ENCODE measurements around the gene COL5A1. TPM values are rescaled to one million over a fixed set of nuclear protein-coding genes. Genes with fewer than 3 reads are reported as not detected.

COL5A1 gene
- total RNA-seq, 4 donors from 2014 or later = 4.0 to 12.8 (median 6.3) TPM

GRCh38 chr9:134619983-134620661 lies 21.5 kb upstream of the COL5A1 start:
- Histone ChIP-seq H3K4me1 (peaks cover 0 to 9% (median 0%) of the 10 kb centered on the region in 3 donors), H3K27me3 (peaks cover 0 to 68% (median 0%) of the 10 kb centered on the region in 4 donors), H3K27ac (no peak overlapping the region), H3K9me3 (no peaks in the 10 kb centered on the region), H3K36me3 (no peaks in the 10 kb centered on the region), H3K4me3 (no peak overlapping the region)
- no peak for DNase-seq
- TF ChIP-seq CTCF (IDR thresholded peaks at IDR 0.05) = no peak
- TF ChIP-seq POLR2A (IDR thresholded peaks at IDR 0.05) = no peak
- WGBS, 2 donors = 80 to 83% methylated on average over 1 to 2 of the region's 19 CpGs
- intact Hi-C loops (cut with DNase I) = no loop called here

- peaks cover 0 to 67% (median 0%) of the 10 kb centered on the region in 4 donors for H3K27me3 ChIP-seq
- H3K4me1 ChIP-seq = peaks cover 0 to 9% (median 0%) of the 10 kb centered on the region in 3 donors
- WGBS, 2 donors = 71 to 76% methylated on average over 10 to 15 of the region's 21 CpGs
- no peaks in the 10 kb centered on the region for H3K9me3 ChIP-seq
- no peak overlapping the region for H3K4me3 ChIP-seq
- H3K36me3 ChIP-seq = no peaks in the 10 kb centered on the region
- TF ChIP-seq POLR2A (IDR thresholded peaks at IDR 0.05) = no peak
- no peak for TF ChIP-seq CTCF (IDR thresholded peaks at IDR 0.05)
- no peak overlapping the region for H3K27ac ChIP-seq
- DNase-seq = no peak
- intact Hi-C loops (cut with DNase I) = no loop called here
Observed at GRCh38 chr9:134620751-134621557, 20.6 kb upstream of the COL5A1 start.

- H3K36me3 ChIP-seq = no peaks in the 10 kb centered on the region
- no peak for TF ChIP-seq CTCF (IDR thresholded peaks at IDR 0.05)
- TF ChIP-seq POLR2A (IDR thresholded peaks at IDR 0.05) = no peak
- intact Hi-C loops (cut with DNase I) = no loop called here
- H3K4me1 ChIP-seq = peaks cover 0 to 9% (median 0%) of the 10 kb centered on the region in 3 donors
- H3K27me3 ChIP-seq = peaks cover 0 to 64% (median 0%) of the 10 kb centered on the region in 4 donors
- 67 to 80% methylated on average over 6 to 7 of the region's 12 CpGs for WGBS, 2 donors
- H3K4me3 ChIP-seq = no peak overlapping the region
- H3K9me3 ChIP-seq = no peaks in the 10 kb centered on the region
- H3K27ac ChIP-seq = no peak overlapping the region
- DNase-seq = no peak
Observed at GRCh38 chr9:134621558-134622110, 20.0 kb upstream of the COL5A1 start.

GRCh38 chr9:134622896-134623257 lies 18.7 kb upstream of the COL5A1 start:
- no peak overlapping the region for H3K27ac ChIP-seq
- H3K36me3 ChIP-seq = no peaks in the 10 kb centered on the region
- DNase-seq = no peak
- no peak for TF ChIP-seq POLR2A (IDR thresholded peaks at IDR 0.05)
- TF ChIP-seq CTCF (IDR thresholded peaks at IDR 0.05) = no peak
- H3K9me3 ChIP-seq = no peaks in the 10 kb centered on the region
- WGBS, 2 donors = 86 to 87% methylated on average over 2 to 3 of the region's 6 CpGs
- intact Hi-C loops (cut with DNase I) = no loop called here
- H3K27me3 ChIP-seq = peaks cover 0 to 62% (median 0%) of the 10 kb centered on the region in 4 donors
- H3K4me1 ChIP-seq = peaks cover 0 to 9% (median 0%) of the 10 kb centered on the region in 3 donors
- H3K4me3 ChIP-seq = no peak overlapping the region

Measured in esophagus squamous epithelium (tissue), 5 donors.